ENCODE results near the gene ZNF529.

- TF ChIP-seq POLR2A (IDR thresholded peaks at IDR 0.05), result no peak
- TF ChIP-seq CTCF (IDR thresholded peaks at IDR 0.05), result no peak
Observed at GRCh38 chr19:36577271-36577996, 4.3 kb upstream of the ZNF529 start.
